Activated naive CD4-positive, alpha-beta T cell treated with anti-CD3 and anti-CD28 coated beads for 36 hours (primary cell): ENCODE data around the gene NASP. TPM values are rescaled to one million over a fixed set of nuclear protein-coding genes. Genes with fewer than 3 reads are reported as not detected.

Experiments used
- CTCF ChIA-PET: fragments of 350-600 bp; sonication (Branson Sonifier 250); formaldehyde crosslinking; loops from one replicate; lab custom pipeline; 2021; ENCODE audit warnings: antibody characterized with exemption; lab: Charles Lee
- DNase-seq: peaks from one replicate; pipeline ENCODE4 v3.0.0-alpha.2; 2020
- H3K27ac Mint-ChIP-seq: one replicate; pipeline ENCODE4 v1.8.0; 2021; ENCODE audit warnings: mild to moderate bottlenecking, mixed read lengths
- H3K27me3 Mint-ChIP-seq: one replicate; pipeline ENCODE4 v1.8.0; 2021; ENCODE audit warnings: low read depth, mixed read lengths
- H3K36me3 Mint-ChIP-seq: one replicate; pipeline ENCODE4 v1.8.0; 2021; ENCODE audit warnings: low read depth, mixed read lengths
- H3K4me1 Mint-ChIP-seq: one replicate; pipeline ENCODE4 v1.8.0; 2021; ENCODE audit warnings: low read depth, mixed read lengths
- H3K4me3 Mint-ChIP-seq: one replicate; pipeline ENCODE4 v1.8.0; 2021; ENCODE audit warnings: mild to moderate bottlenecking, moderate library complexity, mixed read lengths
- H3K9me3 Mint-ChIP-seq: one replicate; pipeline ENCODE4 v1.8.0; 2021; ENCODE audit warnings: mixed read lengths
- intact Hi-C: fragments of 100-400 bp; cut with micrococcal nuclease; formaldehyde crosslinking; loops from one replicate; pipeline ENCODE4 v1.15.1; 2023
- total RNA-seq, 2 experiments: library from RNA; stranded (reverse); gene quantifications; one replicate each; pipeline ENCODE4 v1.2.3, GENCODE V29; 2021

The NASP gene
- total RNA-seq, 2 experiments from 2014 or later, result 222 to 229 TPM

GRCh38 chr1:45654540-45655280 lies 70.9 kb downstream of the NASP start:
- H3K36me3 Mint-ChIP-seq, result peaks cover 26% of the 10 kb centered on the region
- no peaks in the 10 kb centered on the region for H3K9me3 Mint-ChIP-seq
- no peaks in the 10 kb centered on the region for H3K27me3 Mint-ChIP-seq
- CTCF ChIA-PET, result no interaction called here
- H3K27ac Mint-ChIP-seq, result peak overlapping the region; percentile 19
- no peak overlapping the region for H3K4me3 Mint-ChIP-seq
- intact Hi-C loops, result loop anchor here (5.0 kb wide), 2 partner anchors 33 to 47 kb away; partner anchors contain the start of genes GPBP1L1 and TMEM69
- no peak for DNase-seq
- H3K4me1 Mint-ChIP-seq, result peaks cover 10% of the 10 kb centered on the region

- no peak for DNase-seq
- no peak overlapping the region for H3K27ac Mint-ChIP-seq
- CTCF ChIA-PET, result interaction anchor here (0.6 to 1.3 kb wide), 4 partner anchors 13 to 70 kb away, joined by 3 to 9 read pairs (median 4); no protein-coding TSS in a partner anchor
- intact Hi-C loops, result no loop called here
- H3K27me3 Mint-ChIP-seq, result no peaks in the 10 kb centered on the region
- no peak overlapping the region for H3K4me3 Mint-ChIP-seq
- H3K9me3 Mint-ChIP-seq, result no peaks in the 10 kb centered on the region
- peaks cover 10% of the 10 kb centered on the region for H3K4me1 Mint-ChIP-seq
- H3K36me3 Mint-ChIP-seq, result peaks cover 26% of the 10 kb centered on the region
Measured at GRCh38 chr1:45656573-45657226, 72.9 kb downstream of the NASP start.

GRCh38 chr1:45658171-45658570 lies 74.3 kb downstream of the NASP start:
- no peaks in the 10 kb centered on the region for H3K27me3 Mint-ChIP-seq
- H3K4me3 Mint-ChIP-seq, result no peak overlapping the region
- CTCF ChIA-PET, result no interaction called here
- H3K36me3 Mint-ChIP-seq, result peaks cover 23% of the 10 kb centered on the region
- no peak for DNase-seq
- H3K27ac Mint-ChIP-seq, result no peak overlapping the region
- intact Hi-C loops, result no loop called here
- H3K9me3 Mint-ChIP-seq, result no peaks in the 10 kb centered on the region
- H3K4me1 Mint-ChIP-seq, result peaks cover 12% of the 10 kb centered on the region

GRCh38 chr1:45659222-45659621 lies 75.4 kb downstream of the NASP start:
- CTCF ChIA-PET, result no interaction called here
- no peak overlapping the region for H3K27ac Mint-ChIP-seq
- H3K4me1 Mint-ChIP-seq, result peaks cover 15% of the 10 kb centered on the region
- no peak for DNase-seq
- no peaks in the 10 kb centered on the region for H3K27me3 Mint-ChIP-seq
- intact Hi-C loops, result no loop called here
- H3K9me3 Mint-ChIP-seq, result no peaks in the 10 kb centered on the region
- no peak overlapping the region for H3K4me3 Mint-ChIP-seq
- H3K36me3 Mint-ChIP-seq, result peaks cover 23% of the 10 kb centered on the region

GRCh38 chr1:45660336-45660735 lies 76.5 kb downstream of the NASP start:
- DNase-seq, result no peak
- intact Hi-C loops, result no loop called here
- Mint-ChIP-seq H3K27me3 (no peaks in the 10 kb centered on the region), H3K4me3 (no peak overlapping the region), H3K4me1 (peaks cover 9% of the 10 kb centered on the region), H3K27ac (no peak overlapping the region), H3K36me3 (peaks cover 18% of the 10 kb centered on the region), H3K9me3 (no peaks in the 10 kb centered on the region)
- CTCF ChIA-PET, result no interaction called here

GRCh38 chr1:45666836-45667235 lies 83.0 kb downstream of the NASP start:
- CTCF ChIA-PET, result no interaction called here
- peaks cover 6% of the 10 kb centered on the region for H3K36me3 Mint-ChIP-seq
- no peak overlapping the region for H3K27ac Mint-ChIP-seq
- H3K4me1 Mint-ChIP-seq, result peaks cover 43% of the 10 kb centered on the region
- H3K4me3 Mint-ChIP-seq, result no peak overlapping the region
- H3K27me3 Mint-ChIP-seq, result no peaks in the 10 kb centered on the region
- H3K9me3 Mint-ChIP-seq, result no peaks in the 10 kb centered on the region
- no peak for DNase-seq
- intact Hi-C loops, result no loop called here

- Mint-ChIP-seq H3K27ac (no peak overlapping the region), H3K9me3 (no peaks in the 10 kb centered on the region), H3K4me1 (peaks cover 45% of the 10 kb centered on the region), H3K4me3 (no peak overlapping the region), H3K27me3 (no peaks in the 10 kb centered on the region), H3K36me3 (peaks cover 6% of the 10 kb centered on the region)
- no peak for DNase-seq
- CTCF ChIA-PET, result no interaction called here
- intact Hi-C loops, result no loop called here
Measured at GRCh38 chr1:45667321-45668111, 83.7 kb downstream of the NASP start.

Other genes with a start within 250 kb of the NASP start
- gene TOE1, start 243.9 kb upstream of the NASP start, total RNA-seq, result 10 to 100 TPM; 23.0 to 23.8 TPM
- gene MUTYH, start 243.6 kb upstream of the NASP start, total RNA-seq, result 10 to 100 TPM; 42.0 to 45.0 TPM
- 1 to 10 TPM; 4.8 to 6.7 TPM for gene TESK2, start 92.9 kb upstream of the NASP start, total RNA-seq
- 1 to 10 TPM; 4.2 to 5.1 TPM for gene CCDC163, start 84.0 kb upstream of the NASP start, total RNA-seq
- gene MMACHC, start 83.7 kb upstream of the NASP start, total RNA-seq, result 1 to 10 TPM; 5.9 TPM
- 100 to 1,000 TPM; 596 to 641 TPM for gene PRDX1, start 62.2 kb upstream of the NASP start, total RNA-seq
- gene AKR1A1, start 33.2 kb upstream of the NASP start, total RNA-seq, result 100 to 1,000 TPM; 207 to 217 TPM
- 1 to 10 TPM in 1 of 2 experiments, under 1 TPM in 1; 0.62 to 1.0 TPM for gene CCDC17, start 40.0 kb downstream of the NASP start, total RNA-seq
- 100 to 1,000 TPM; 113 to 122 TPM for gene GPBP1L1, start 102.5 kb downstream of the NASP start, total RNA-seq
- 10 to 100 TPM; 28.9 to 29.3 TPM for gene TMEM69, start 104.1 kb downstream of the NASP start, total RNA-seq
- gene IPP, start 166.6 kb downstream of the NASP start, total RNA-seq, result 10 to 100 TPM; 19.1 to 20.2 TPM
- gene MAST2, start 219.6 kb downstream of the NASP start, total RNA-seq, result 10 to 100 TPM; 21.7 to 22.1 TPM